HEK293 (cell line): ENCODE data around the gene CPLX1.

Source experiments
- CTCF ChIA-PET: fragments of 350-600 bp; formaldehyde crosslinking; extraction: SDS; loops from one replicate; lab custom pipeline; 2021; ENCODE audit warnings: antibody characterized with exemption; lab: Yijun Ruan, JAX
- POLR2A ChIA-PET: fragments of 300-600 bp; formaldehyde crosslinking; extraction: SDS; loops from one replicate; lab custom pipeline; 2020; ENCODE audit warnings: antibody characterized with exemption, inconsistent platforms; lab: Yijun Ruan, JAX
- H3K27ac ChIP-seq: fragments of 200-500 bp; sonication (Bioruptor generic); 2 replicates; pipeline ENCODE4 v1.5.1; 2014; ENCODE audit warnings: low read depth, low read length, control low read depth, inconsistent platforms; ENCODE audit errors: extremely low read depth
- H3K36me3 ChIP-seq, 2 experiments: fragments of 200-500 bp in 1 of 2; sonication (Bioruptor generic) in 1 of 2; 1 replicate in 1 of 2; 2 replicates in 1 of 2; pipeline ENCODE4 v1.5.1; 2014 to 2017; ENCODE audit warnings: inconsistent platforms in 2 of 2, low read length in 2 of 2; ENCODE audit not compliant: control insufficient read depth in 2 of 2, insufficient read depth in 1 of 2
- H3K4me1 ChIP-seq: fragments of 200-500 bp; sonication (Bioruptor generic); 2 replicates; pipeline ENCODE4 v1.5.1; 2014; ENCODE audit warnings: mild to moderate bottlenecking, low read length, inconsistent platforms; ENCODE audit not compliant: control insufficient read depth, insufficient read depth
- H3K4me3 ChIP-seq: 2 replicates; pipeline ENCODE4 v1.5.1; 2011; ENCODE audit warnings: low read depth, mild to moderate bottlenecking, control low read depth, low read length, moderate library complexity
- H3K9me3 ChIP-seq: fragments of 200-500 bp; sonication (Bioruptor generic); 2 replicates; pipeline ENCODE4 v1.5.1; 2014; ENCODE audit warnings: low read depth, low read length, inconsistent platforms; ENCODE audit not compliant: control insufficient read depth, insufficient read depth
- GLIS1 ChIP-seq: fragments of 450-650 bp; formaldehyde crosslinking; IDR thresholded peaks from 2 replicates; pipeline ENCODE4 v1.5.1; 2016; ENCODE audit warnings: missing biosample characterization, missing genetic modification characterization
- HIC1 ChIP-seq: fragments of 450-650 bp; formaldehyde crosslinking; IDR thresholded peaks from 2 replicates; pipeline ENCODE4 v1.5.1; 2016; ENCODE audit warnings: missing biosample characterization, missing genetic modification characterization
- KLF1 ChIP-seq: fragments of 450-650 bp; formaldehyde crosslinking; IDR thresholded peaks from 2 replicates; pipeline ENCODE4 v1.5.1; 2016; ENCODE audit warnings: missing biosample characterization, missing genetic modification characterization
- KLF10 ChIP-seq: fragments of 450-650 bp; IDR thresholded peaks from 2 replicates; pipeline ENCODE4 v1.5.1; 2018; ENCODE audit warnings: missing biosample characterization, mild to moderate bottlenecking, missing genetic modification characterization
- KLF9 ChIP-seq: fragments of 450-650 bp; formaldehyde crosslinking; IDR thresholded peaks from 2 replicates; pipeline ENCODE4 v1.5.1; 2016; ENCODE audit warnings: missing biosample characterization, missing genetic modification characterization, low read depth
- TSHZ1 ChIP-seq: fragments of 450-650 bp; formaldehyde crosslinking; IDR thresholded peaks from 2 replicates; pipeline ENCODE4 v1.5.1; 2016; ENCODE audit warnings: missing biosample characterization, missing genetic modification characterization, borderline replicate concordance
- ZBTB11 ChIP-seq: fragments of 450-650 bp; formaldehyde crosslinking; conservative IDR thresholded peaks from 2 replicates; pipeline ENCODE4 v1.5.1; 2016; ENCODE audit warnings: low read depth, missing biosample characterization, missing genetic modification characterization
- ZBTB26 ChIP-seq: fragments of 450-650 bp; formaldehyde crosslinking; optimal IDR thresholded peaks from 2 replicates; pipeline ENCODE3; 2016; ENCODE audit warnings: missing biosample characterization, mild to moderate bottlenecking, missing genetic modification characterization
- ZBTB44 ChIP-seq: fragments of 450-650 bp; IDR thresholded peaks from 2 replicates; pipeline ENCODE4 v1.5.1; 2018; ENCODE audit warnings: missing biosample characterization, mild to moderate bottlenecking, missing genetic modification characterization
- ZNF157 ChIP-seq: fragments of 450-650 bp; formaldehyde crosslinking; IDR thresholded peaks from 2 replicates; pipeline ENCODE4 v1.5.1; 2016; ENCODE audit warnings: missing biosample characterization, missing genetic modification characterization
- ZNF433 ChIP-seq: fragments of 450-650 bp; formaldehyde crosslinking; IDR thresholded peaks from 2 replicates; pipeline ENCODE4 v1.5.1; 2016; ENCODE audit warnings: missing biosample characterization, missing genetic modification characterization, low read depth
- ZNF548 ChIP-seq: fragments of 450-650 bp; formaldehyde crosslinking; IDR thresholded peaks from 2 replicates; pipeline ENCODE4 v1.5.1; 2016; ENCODE audit warnings: missing biosample characterization, missing genetic modification characterization
- ZNF654 ChIP-seq: fragments of 450-650 bp; formaldehyde crosslinking; IDR thresholded peaks from 2 replicates; pipeline ENCODE4 v1.5.1; 2016; ENCODE audit warnings: low read depth, missing biosample characterization, missing genetic modification characterization
- ZNF776 ChIP-seq: fragments of 450-650 bp; formaldehyde crosslinking; IDR thresholded peaks from 2 replicates; pipeline ENCODE4 v1.5.0; 2017; ENCODE audit warnings: missing biosample characterization, missing genetic modification characterization, borderline replicate concordance

The CPLX1 gene

GRCh38 chr4:796206-796605, 29.7 kb downstream of the CPLX1 start (continued):
- TF ChIP-seq ZNF776 (no peak), ZBTB44 (tag by site-specific recombination) (no peak), ZNF548 (tag by site-specific recombination) (no peak)

- no peak overlapping the region for H3K4me3 ChIP-seq
- H3K4me1 ChIP-seq = no peaks in the 10 kb centered on the region
- H3K9me3 ChIP-seq = no peaks in the 10 kb centered on the region
- H3K27ac ChIP-seq = no peak overlapping the region
- TF ChIP-seq KLF10 (tag by site-specific recombination) (no peak), KLF1 (tag by site-specific recombination) (peak; percentile 86)
- POLR2A ChIA-PET = no interaction called here
- H3K36me3 ChIP-seq = no peaks in the 10 kb centered on the region
- CTCF ChIA-PET = no interaction called here
Observed at GRCh38 chr4:795726-796119, 30.2 kb downstream of the CPLX1 start.

GRCh38 chr4:794900-795725, 30.8 kb downstream of the CPLX1 start:
- Histone ChIP-seq H3K9me3 (no peaks in the 10 kb centered on the region), H3K4me1 (no peaks in the 10 kb centered on the region), H3K36me3 (no peaks in the 10 kb centered on the region), H3K4me3 (no peak overlapping the region), H3K27ac (no peak overlapping the region)
- ChIA-PET POLR2A (interaction anchor here (0.8 kb wide), 1 partner anchor 13 kb away, joined by 3 read pairs; no protein-coding TSS in a partner anchor), CTCF (no interaction called here)
- peak; percentile 46 for TF ChIP-seq GLIS1 (tag by site-specific recombination)
- TF ChIP-seq HIC1 (tag by site-specific recombination) = no peak
- TF ChIP-seq, all 188 proteins: peak for 1

- no peak overlapping the region for H3K27ac ChIP-seq
- H3K36me3 ChIP-seq = no peaks in the 10 kb centered on the region
- CTCF ChIA-PET = interaction anchor here (0.6 to 0.7 kb wide), 2 partner anchors 15 to 631 kb away, joined by 3 read pairs; no protein-coding TSS in a partner anchor
- H3K9me3 ChIP-seq = no peaks in the 10 kb centered on the region
- POLR2A ChIA-PET = interaction anchor here (0.8 kb wide), 1 partner anchor 12 kb away, joined by 3 read pairs; no protein-coding TSS in a partner anchor
- no peak overlapping the region for H3K4me3 ChIP-seq
- no peaks in the 10 kb centered on the region for H3K4me1 ChIP-seq
- TF ChIP-seq ZNF157 = no peak
- no peak for TF ChIP-seq ZBTB26 (tag by site-specific recombination)
- no peak for TF ChIP-seq TSHZ1 (tag by site-specific recombination)
- TF ChIP-seq ZNF654 = no peak
- TF ChIP-seq ZBTB11 (tag by site-specific recombination) = no peak
- no peak for TF ChIP-seq ZNF433 (tag by site-specific recombination)
- no peak for TF ChIP-seq KLF9 (tag by site-specific recombination)
- no peak for TF ChIP-seq GLIS1 (tag by site-specific recombination)
Observed at GRCh38 chr4:793941-794621, 31.8 kb downstream of the CPLX1 start.
